ENCODE measurements around the gene TMEM156.

Gene TMEM156

GRCh38 chr4:39025552-39026085 is 6.6 kb downstream of the TMEM156 start:
- Histone ChIP-seq H2AK5ac (ENCODE audit: low read length) (no peak overlapping the region), H3K4me2 (ENCODE audit: low read length) (no peak overlapping the region), H3K18ac (ENCODE audit: low read length) (no peak overlapping the region), H3K4ac (ENCODE audit: low read depth, low read length) (no peak overlapping the region), H3K9ac (ENCODE audit: low read length) (no peak overlapping the region), H3K36me3 (ENCODE audit: control insufficient read depth in 1 of 2, insufficient read depth in 2 of 2, low read length in 2 of 2) (no peaks in the 10 kb centered on the region), H3K9me3 (ENCODE audit: insufficient read depth, low read depth, low read length) (no peaks in the 10 kb centered on the region), H2AFZ (ENCODE audit: insufficient read depth, low read length, poor library complexity) (no peak overlapping the region), H3K4me3 (ENCODE audit: low read depth, low read length) (no peak overlapping the region), H2BK12ac (ENCODE audit: low read length) (no peak overlapping the region), H3K23ac (ENCODE audit: low read length) (no peak overlapping the region), H2BK120ac (ENCODE audit: insufficient read depth, low read length, poor library complexity) (no peak overlapping the region), H3K27me3 (ENCODE audit: insufficient read depth, low read length) (no peaks in the 10 kb centered on the region), H3K79me2 (ENCODE audit: control insufficient read depth, insufficient read depth, low read length, poor library complexity) (no peaks in the 10 kb centered on the region), H3K14ac (ENCODE audit: low read length) (no peak overlapping the region), H4K91ac (ENCODE audit: low read depth, low read length) (no peak overlapping the region), H4K12ac (ENCODE audit: low read depth, low read length) (no peak overlapping the region), H4K8ac (ENCODE audit: low read depth, low read length) (no peak overlapping the region), H3K79me1 (ENCODE audit: low read length) (no peaks in the 10 kb centered on the region), H3K4me1 (ENCODE audit: control insufficient read depth in 1 of 2, insufficient read depth in 2 of 2, low read length in 2 of 2) (no peaks in the 10 kb centered on the region), H2BK5ac (ENCODE audit: low read depth, low read length, poor library complexity) (no peak overlapping the region), H3K27ac (ENCODE audit: low read depth, low read length) (no peak overlapping the region)
- DNase-seq, result peak in 1 of 2 donors; percentile 70
- no CpG with 5 or more reads among the region's 4 CpGs for WGBS (ENCODE audit: extremely low coverage, insufficient coverage, insufficient read length)

- H4K12ac ChIP-seq (ENCODE audit: low read depth, low read length), result no peak overlapping the region
- H3K14ac ChIP-seq (ENCODE audit: low read length), result no peak overlapping the region
- H3K27ac ChIP-seq (ENCODE audit: low read depth, low read length), result no peak overlapping the region
- 100% methylated on average over 1 of the region's 3 CpGs for WGBS (ENCODE audit: extremely low coverage, insufficient coverage, insufficient read length)
- no peak overlapping the region for H2AK5ac ChIP-seq (ENCODE audit: low read length)
- H3K79me1 ChIP-seq (ENCODE audit: low read length), result no peaks in the 10 kb centered on the region
- no peaks in the 10 kb centered on the region for H3K27me3 ChIP-seq (ENCODE audit: insufficient read depth, low read length)
- H3K18ac ChIP-seq (ENCODE audit: low read length), result no peak overlapping the region
- no peaks in the 10 kb centered on the region for H3K9me3 ChIP-seq (ENCODE audit: insufficient read depth, low read depth, low read length)
- H3K4ac ChIP-seq (ENCODE audit: low read depth, low read length), result no peak overlapping the region
- no peak overlapping the region for H4K8ac ChIP-seq (ENCODE audit: low read depth, low read length)
- H2BK5ac ChIP-seq (ENCODE audit: low read depth, low read length, poor library complexity), result no peak overlapping the region
- no peaks in the 10 kb centered on the region for H3K36me3 ChIP-seq (ENCODE audit: control insufficient read depth in 1 of 2, insufficient read depth in 2 of 2, low read length in 2 of 2)
- no peak overlapping the region for H3K9ac ChIP-seq (ENCODE audit: low read length)
- H3K4me2 ChIP-seq (ENCODE audit: low read length), result no peak overlapping the region
- no peak overlapping the region for H2BK120ac ChIP-seq (ENCODE audit: insufficient read depth, low read length, poor library complexity)
- no peak overlapping the region for H2AFZ ChIP-seq (ENCODE audit: insufficient read depth, low read length, poor library complexity)
- H3K4me1 ChIP-seq (ENCODE audit: control insufficient read depth in 1 of 2, insufficient read depth in 2 of 2, low read length in 2 of 2), result no peaks in the 10 kb centered on the region
- H2BK12ac ChIP-seq (ENCODE audit: low read length), result no peak overlapping the region
- no peaks in the 10 kb centered on the region for H3K79me2 ChIP-seq (ENCODE audit: control insufficient read depth, insufficient read depth, low read length, poor library complexity)
- no peak overlapping the region for H3K23ac ChIP-seq (ENCODE audit: low read length)
- no peak overlapping the region for H4K91ac ChIP-seq (ENCODE audit: low read depth, low read length)
- DNase-seq, result peak in 1 of 2 donors; percentile 47
- no peak overlapping the region for H3K4me3 ChIP-seq (ENCODE audit: low read depth, low read length)
These were observed 7.8 kb downstream of the TMEM156 start for GRCh38 chr4:39024311-39024865.

GRCh38 chr4:39023059-39023458 is 9.2 kb downstream of the TMEM156 start:
- Histone ChIP-seq H3K4me1 (ENCODE audit: control insufficient read depth in 1 of 2, insufficient read depth in 2 of 2, low read length in 2 of 2) (no peaks in the 10 kb centered on the region), H3K36me3 (ENCODE audit: control insufficient read depth in 1 of 2, insufficient read depth in 2 of 2, low read length in 2 of 2) (no peaks in the 10 kb centered on the region), H2BK5ac (ENCODE audit: low read depth, low read length, poor library complexity) (no peak overlapping the region), H3K18ac (ENCODE audit: low read length) (no peak overlapping the region), H3K79me1 (ENCODE audit: low read length) (no peaks in the 10 kb centered on the region), H3K14ac (ENCODE audit: low read length) (no peak overlapping the region), H3K9ac (ENCODE audit: low read length) (no peak overlapping the region), H4K12ac (ENCODE audit: low read depth, low read length) (no peak overlapping the region), H3K79me2 (ENCODE audit: control insufficient read depth, insufficient read depth, low read length, poor library complexity) (no peaks in the 10 kb centered on the region), H3K4me3 (ENCODE audit: low read depth, low read length) (no peak overlapping the region), H4K91ac (ENCODE audit: low read depth, low read length) (no peak overlapping the region), H2BK12ac (ENCODE audit: low read length) (no peak overlapping the region), H2AK5ac (ENCODE audit: low read length) (no peak overlapping the region), H3K9me3 (ENCODE audit: insufficient read depth, low read depth, low read length) (no peaks in the 10 kb centered on the region), H4K8ac (ENCODE audit: low read depth, low read length) (no peak overlapping the region), H3K27me3 (ENCODE audit: insufficient read depth, low read length) (no peaks in the 10 kb centered on the region), H2AFZ (ENCODE audit: insufficient read depth, low read length, poor library complexity) (no peak overlapping the region), H2BK120ac (ENCODE audit: insufficient read depth, low read length, poor library complexity) (no peak overlapping the region), H3K27ac (ENCODE audit: low read depth, low read length) (no peak overlapping the region), H3K23ac (ENCODE audit: low read length) (no peak overlapping the region), H3K4ac (ENCODE audit: low read depth, low read length) (no peak overlapping the region), H3K4me2 (ENCODE audit: low read length) (no peak overlapping the region)
- peak; percentile 76 to 90 for DNase-seq
- no CpG with 5 or more reads among the region's 1 CpG for WGBS (ENCODE audit: extremely low coverage, insufficient coverage, insufficient read length)

GRCh38 chr4:39022241-39022640 is 10.0 kb downstream of the TMEM156 start:
- no CpG with 5 or more reads among the region's 2 CpGs for WGBS (ENCODE audit: extremely low coverage, insufficient coverage, insufficient read length)
- H2BK120ac ChIP-seq (ENCODE audit: insufficient read depth, low read length, poor library complexity), result no peak overlapping the region

More at GRCh38 chr4:39022241-39022640, 10.0 kb downstream of the TMEM156 start:
- no peaks in the 10 kb centered on the region for H3K27me3 ChIP-seq (ENCODE audit: insufficient read depth, low read length)
- H3K18ac ChIP-seq (ENCODE audit: low read length), result no peak overlapping the region
- no peak overlapping the region for H2BK5ac ChIP-seq (ENCODE audit: low read depth, low read length, poor library complexity)
- H3K4me2 ChIP-seq (ENCODE audit: low read length), result no peak overlapping the region
- H3K27ac ChIP-seq (ENCODE audit: low read depth, low read length), result no peak overlapping the region
- no peak overlapping the region for H4K91ac ChIP-seq (ENCODE audit: low read depth, low read length)
- H2BK12ac ChIP-seq (ENCODE audit: low read length), result no peak overlapping the region
- H2AK5ac ChIP-seq (ENCODE audit: low read length), result no peak overlapping the region
- no peak overlapping the region for H3K9ac ChIP-seq (ENCODE audit: low read length)
- H3K79me2 ChIP-seq (ENCODE audit: control insufficient read depth, insufficient read depth, low read length, poor library complexity), result no peaks in the 10 kb centered on the region
- no peak overlapping the region for H2AFZ ChIP-seq (ENCODE audit: insufficient read depth, low read length, poor library complexity)
- no peaks in the 10 kb centered on the region for H3K4me1 ChIP-seq (ENCODE audit: control insufficient read depth in 1 of 2, insufficient read depth in 2 of 2, low read length in 2 of 2)
- H3K36me3 ChIP-seq (ENCODE audit: control insufficient read depth in 1 of 2, insufficient read depth in 2 of 2, low read length in 2 of 2), result no peaks in the 10 kb centered on the region
- H4K8ac ChIP-seq (ENCODE audit: low read depth, low read length), result no peak overlapping the region
- no peak overlapping the region for H3K4ac ChIP-seq (ENCODE audit: low read depth, low read length)
- H3K4me3 ChIP-seq (ENCODE audit: low read depth, low read length), result no peak overlapping the region
- no peak overlapping the region for H4K12ac ChIP-seq (ENCODE audit: low read depth, low read length)
- peak; percentile 88 to 96 for DNase-seq
- H3K79me1 ChIP-seq (ENCODE audit: low read length), result no peaks in the 10 kb centered on the region
- H3K9me3 ChIP-seq (ENCODE audit: insufficient read depth, low read depth, low read length), result no peaks in the 10 kb centered on the region
- no peak overlapping the region for H3K23ac ChIP-seq (ENCODE audit: low read length)
- H3K14ac ChIP-seq (ENCODE audit: low read length), result no peak overlapping the region

Measured in trophoblast cell (in vitro differentiated cells and primary cell).